Measurements from ENCODE around the gene HLA-B. TPM values are rescaled to one million over a fixed set of nuclear protein-coding genes. Genes with fewer than 3 reads are reported as not detected.
"Not testable (repeated sequence)": the region's sequence is repeated elsewhere in the genome, so short reads cannot be mapped to it uniquely, and the experiment has no call there.

HLA-B gene
- total RNA-seq, 1 experiment from 2014 or later: 68.6 TPM

DNA sequence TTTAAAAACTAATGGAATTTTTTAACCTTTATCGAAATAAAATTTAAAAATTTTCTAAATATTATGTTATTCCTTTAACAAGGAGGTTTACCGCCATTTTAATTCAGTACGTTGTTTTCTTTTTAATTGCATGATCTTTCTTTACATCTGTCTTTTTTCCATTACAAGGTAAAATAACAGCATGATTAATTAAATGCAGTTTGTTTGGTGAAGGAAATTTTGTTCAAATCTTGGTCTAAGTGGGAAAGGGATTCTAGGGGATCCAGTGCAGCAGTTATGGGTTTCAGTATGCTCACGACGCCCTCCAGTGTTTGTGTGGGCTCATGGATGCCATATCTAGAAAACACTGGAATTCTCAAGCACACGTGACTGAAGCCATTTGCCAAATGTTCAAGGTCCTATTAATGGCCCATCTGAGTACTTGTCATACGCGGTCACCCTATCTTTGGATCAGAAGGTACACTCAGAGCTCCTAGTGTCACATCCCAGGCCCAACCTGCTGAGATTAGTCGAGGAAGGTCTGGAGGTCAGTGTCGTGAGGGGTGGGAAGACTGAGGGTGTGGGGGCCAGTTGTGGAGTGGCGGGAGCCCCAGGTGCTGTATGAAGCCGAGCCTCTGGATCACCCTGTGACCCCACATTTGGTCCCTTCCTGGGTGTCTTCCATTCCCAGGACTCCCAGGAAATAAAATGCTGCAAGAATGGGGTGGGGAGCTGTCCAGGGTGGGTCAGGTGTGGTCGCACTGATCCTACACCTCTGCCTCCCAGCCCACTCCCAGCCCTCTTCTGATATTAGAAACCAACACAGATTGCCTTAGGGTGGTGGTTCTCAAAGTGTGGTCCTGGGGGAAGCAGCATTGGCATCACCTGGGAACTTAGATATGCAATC is 32.2 kb upstream of the HLA-B start:
- not testable (repeated sequence) for H3K4me2 ChIP-seq (ENCODE audit: insufficient read depth, insufficient read length, low read length); H4K5ac ChIP-seq (ENCODE audit: insufficient read length, low read depth, low read length); H4K20me1 ChIP-seq (ENCODE audit: control insufficient read depth, insufficient read depth, insufficient read length); H3K79me1 ChIP-seq (ENCODE audit: insufficient read depth, low read depth, low read length, poor library complexity, severe bottlenecking); H3K27me3 Mint-ChIP-seq (ENCODE audit: low read depth); H3K9me3 Mint-ChIP-seq; H3K79me2 ChIP-seq (ENCODE audit: insufficient read depth, low read length); H4K8ac ChIP-seq (replicated peaks; ENCODE audit: insufficient read length, low read depth, low read length); H3K23ac ChIP-seq (ENCODE audit: insufficient read length, low read depth, low read length); H2BK5ac ChIP-seq (ENCODE audit: insufficient read length, low read length); H3K56ac ChIP-seq (ENCODE audit: insufficient read length, low read depth, low read length); H3K4ac ChIP-seq (ENCODE audit: low read depth, low read length); H3K23me2 ChIP-seq (ENCODE audit: insufficient read length, low read depth, low read length, poor library complexity, severe bottlenecking); H3K14ac ChIP-seq (ENCODE audit: insufficient read depth, low read length); H3T11ph ChIP-seq (ENCODE audit: low read length); H2BK20ac ChIP-seq (ENCODE audit: low read depth, low read length, poor library complexity, severe bottlenecking); H3K18ac ChIP-seq (ENCODE audit: insufficient read length, low read depth, low read length); H3K36me3 Mint-ChIP-seq (ENCODE audit: insufficient read depth in 1 of 3, low read depth in 3 of 3); DNase-seq; H2BK12ac ChIP-seq (ENCODE audit: insufficient read length, low read depth, low read length); H2AK5ac ChIP-seq (ENCODE audit: insufficient read length, low read length); H3K27me3 ChIP-seq (ENCODE audit: insufficient read depth, low read length); H3K9ac ChIP-seq (ENCODE audit: extremely low read depth, insufficient read length, low read length); H2BK120ac ChIP-seq (ENCODE audit: low read depth, low read length, poor library complexity, severe bottlenecking); H4K91ac ChIP-seq (ENCODE audit: insufficient read length, low read depth, low read length); H2BK15ac ChIP-seq (ENCODE audit: low read depth, low read length); H3K9me3 ChIP-seq (ENCODE audit: control insufficient read depth, low read depth, low read length); H3K27ac Mint-ChIP-seq; H3K4me1 ChIP-seq (ENCODE audit: insufficient read depth, low read length); H3K27ac ChIP-seq (ENCODE audit: insufficient read length, low read depth, low read length); H2AFZ ChIP-seq (ENCODE audit: low read length); H3K4me3 Mint-ChIP-seq
- peaks cover 25 to 27% of the 10 kb centered on the region in 2 experiments for H3K4me1 Mint-ChIP-seq
- WGBS (ENCODE audit: extremely low coverage, insufficient read length, low lambda C conversion rate): no CpG with 5 or more reads among the region's 13 CpGs
